ENCODE data around the gene ARMC6.

DNA sequence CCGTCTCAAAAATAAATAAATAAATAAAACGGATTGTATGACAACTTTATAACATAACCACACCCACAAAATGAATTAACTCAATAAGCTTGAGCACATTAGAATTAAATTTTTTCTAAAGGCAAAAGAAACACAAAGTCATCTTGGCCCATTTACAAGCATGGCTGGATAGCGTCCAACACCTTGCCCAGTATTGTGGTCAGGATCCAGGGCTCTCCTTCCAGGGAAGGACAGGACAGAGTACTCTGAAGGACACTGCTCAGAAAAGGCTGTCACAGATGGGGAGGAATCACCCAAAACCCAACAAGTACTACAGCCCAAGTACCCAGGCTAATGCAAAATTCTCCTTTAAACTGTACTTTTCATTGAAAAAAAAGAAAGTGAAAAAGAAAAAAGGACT, 27.2 kb upstream of the ARMC6 start:
- TF ChIP-seq, protein P1, sequence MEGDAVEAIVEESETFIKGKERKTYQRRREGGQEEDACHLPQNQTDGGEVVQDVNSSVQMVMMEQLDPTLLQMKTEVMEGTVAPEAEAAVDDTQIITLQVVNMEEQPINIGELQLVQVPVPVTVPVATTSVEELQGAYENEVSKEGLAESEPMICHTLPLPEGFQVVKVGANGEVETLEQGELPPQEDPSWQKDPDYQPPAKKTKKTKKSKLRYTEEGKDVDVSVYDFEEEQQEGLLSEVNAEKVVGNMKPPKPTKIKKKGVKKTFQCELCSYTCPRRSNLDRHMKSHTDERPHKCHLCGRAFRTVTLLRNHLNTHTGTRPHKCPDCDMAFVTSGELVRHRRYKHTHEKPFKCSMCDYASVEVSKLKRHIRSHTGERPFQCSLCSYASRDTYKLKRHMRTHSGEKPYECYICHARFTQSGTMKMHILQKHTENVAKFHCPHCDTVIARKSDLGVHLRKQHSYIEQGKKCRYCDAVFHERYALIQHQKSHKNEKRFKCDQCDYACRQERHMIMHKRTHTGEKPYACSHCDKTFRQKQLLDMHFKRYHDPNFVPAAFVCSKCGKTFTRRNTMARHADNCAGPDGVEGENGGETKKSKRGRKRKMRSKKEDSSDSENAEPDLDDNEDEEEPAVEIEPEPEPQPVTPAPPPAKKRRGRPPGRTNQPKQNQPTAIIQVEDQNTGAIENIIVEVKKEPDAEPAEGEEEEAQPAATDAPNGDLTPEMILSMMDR (IDR thresholded peaks at IDR 0.05; ENCODE audit: insufficient read depth, low read length, poor library complexity, severe bottlenecking) = no peak
- TF ChIP-seq EZH2phosphoT487 (conservative IDR thresholded peaks at IDR 0.05; ENCODE audit: low read length) = no peak

All from SU-DHL-6 (cell line).